SJSA1 (cell line): ENCODE measurements around the gene TMEM18. TPM values are rescaled to one million over a fixed set of nuclear protein-coding genes. Genes with fewer than 3 reads are reported as not detected.
A peak's percentile ranks its signal among the peaks of the same experiment; 100 is the strongest.

ENCODE experiments used
- DNase-seq, 2 experiments: peaks; one replicate each; pipeline ENCODE4 v3.0.0-alpha.2; 2015 to 2020; ENCODE audit warnings: low spot score in 2 of 2, low read depth in 1 of 2
- H3K27ac ChIP-seq: fragments of 250-450 bp; sonication (Bioruptor Pico); 2 replicates; pipeline ENCODE4 v1.5.1; 2020; ENCODE audit warnings: mild to moderate bottlenecking, moderate library complexity
- H3K27me3 ChIP-seq: fragments of 250-450 bp; sonication (Bioruptor Pico); replicated peaks from 2 replicates; pipeline ENCODE4 v1.5.1; 2020; ENCODE audit warnings: mild to moderate bottlenecking, moderate library complexity
- H3K36me3 ChIP-seq: fragments of 250-450 bp; sonication (Bioruptor Pico); 2 replicates; pipeline ENCODE4 v1.5.1; 2020; ENCODE audit warnings: mild to moderate bottlenecking
- H3K4me1 ChIP-seq: fragments of 250-450 bp; sonication (Bioruptor Pico); replicated peaks from 2 replicates; pipeline ENCODE4 v1.6.1; 2021; ENCODE audit warnings: mild to moderate bottlenecking
- H3K4me3 ChIP-seq: fragments of 250-450 bp; sonication (Bioruptor Pico); 2 replicates; pipeline ENCODE4 v1.5.1; 2020; ENCODE audit warnings: mild to moderate bottlenecking
- H3K9me3 ChIP-seq: fragments of 250-450 bp; sonication (Bioruptor Pico); replicated peaks from 2 replicates; pipeline ENCODE4 v1.5.1; 2020; ENCODE audit warnings: mild to moderate bottlenecking
- total RNA-seq: library from RNA; depleted of rRNA; stranded (reverse); fragments of >200 nt; shearing (Covaris generic); gene quantifications from 2 replicates; pipeline ENCODE4 v1.2.3, GENCODE V29; 2014

Gene TMEM18
- total RNA-seq, 1 experiment from 2014 or later: 45.1 TPM

DNA sequence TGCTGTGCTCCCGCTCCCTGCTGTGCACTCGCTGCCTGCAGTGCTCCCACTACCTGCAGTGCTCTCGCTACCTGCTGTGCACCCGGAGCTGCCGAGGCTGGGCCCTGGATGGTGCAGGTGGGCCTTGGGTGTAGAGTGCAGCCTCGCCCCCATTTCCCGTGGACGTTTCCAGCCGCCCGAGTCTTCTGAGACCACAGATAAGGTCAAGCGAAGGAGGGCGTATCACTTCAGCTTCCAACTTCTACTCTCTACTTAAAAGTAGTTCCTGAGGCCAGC, 15.9 kb downstream of the TMEM18 start:
- H3K36me3 ChIP-seq: peaks cover 17% of the 10 kb centered on the region
- no peaks in the 10 kb centered on the region for H3K9me3 ChIP-seq
- no peak overlapping the region for H3K27ac ChIP-seq
- no peaks in the 10 kb centered on the region for H3K4me1 ChIP-seq
- no peak for DNase-seq
- H3K4me3 ChIP-seq: no peak overlapping the region
- no peaks in the 10 kb centered on the region for H3K27me3 ChIP-seq

DNA sequence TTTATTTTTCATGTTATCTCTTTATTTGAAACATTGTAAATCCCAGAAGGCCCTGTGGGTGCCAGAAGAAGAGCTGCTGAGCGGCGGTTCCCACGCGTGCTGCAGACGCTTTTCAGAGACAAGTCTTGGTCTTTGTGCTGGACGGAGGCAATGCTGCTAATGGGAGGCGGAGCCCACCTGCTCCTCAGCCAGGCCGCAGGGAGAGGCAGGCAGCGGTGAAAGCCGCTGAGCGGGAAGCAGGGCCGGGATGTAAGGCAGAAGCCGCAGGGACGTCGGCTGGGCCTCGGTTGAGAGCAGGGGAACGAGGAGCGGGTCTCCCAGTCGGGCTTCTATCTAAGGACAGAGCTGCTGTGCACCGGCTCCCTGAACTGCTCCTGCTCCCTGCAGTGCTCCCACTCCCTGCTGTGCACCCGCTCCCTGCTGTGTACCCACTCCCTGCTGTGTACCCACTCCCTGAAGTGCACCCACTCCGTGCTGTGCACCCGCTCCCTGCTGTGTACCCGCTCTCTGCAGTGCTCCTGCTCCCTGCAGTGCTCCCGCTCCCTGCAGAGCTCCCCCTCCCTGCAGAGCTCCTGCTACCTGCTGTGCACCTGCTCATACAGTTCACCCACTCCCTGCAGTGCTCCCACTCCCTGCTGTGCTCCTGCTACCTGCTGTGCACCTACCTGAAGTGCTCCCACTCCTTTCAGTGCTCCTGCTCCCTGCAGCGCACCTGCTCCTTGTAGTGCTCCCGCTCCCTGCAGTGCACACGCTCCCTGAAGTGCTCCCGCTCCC, 16.4 kb downstream of the TMEM18 start:
- no peaks in the 10 kb centered on the region for H3K4me1 ChIP-seq
- peaks cover 12% of the 10 kb centered on the region for H3K36me3 ChIP-seq
- no peaks in the 10 kb centered on the region for H3K27me3 ChIP-seq

DNA sequence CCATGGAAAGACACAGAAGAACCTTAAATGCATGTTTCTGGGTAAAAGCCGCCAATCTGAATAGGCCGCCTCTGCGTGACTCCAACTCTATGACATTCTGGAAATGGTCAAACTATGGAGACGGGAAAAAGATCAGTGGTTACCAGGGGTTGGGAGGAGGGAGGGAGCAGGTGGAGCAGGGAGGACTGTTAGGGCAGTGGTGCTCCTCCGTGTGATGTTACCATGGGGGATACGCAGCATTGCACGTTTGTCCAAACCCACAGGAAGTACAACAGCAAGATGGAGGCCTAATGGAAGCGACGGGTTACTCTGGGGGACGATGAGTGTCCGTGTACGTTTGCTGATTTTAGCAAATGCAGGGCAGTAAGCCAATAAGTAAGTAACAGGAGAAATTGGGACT, 17.2 kb downstream of the TMEM18 start:
- no peak for DNase-seq
- no peaks in the 10 kb centered on the region for H3K9me3 ChIP-seq
- no peak overlapping the region for H3K27ac ChIP-seq
- H3K4me3 ChIP-seq: no peak overlapping the region
- H3K4me1 ChIP-seq: no peaks in the 10 kb centered on the region
- no peaks in the 10 kb centered on the region for H3K27me3 ChIP-seq
- H3K36me3 ChIP-seq: peaks cover 11% of the 10 kb centered on the region

More for the DNA sequence above, 16.4 kb downstream of the TMEM18 start:
- no peak overlapping the region for H3K27ac ChIP-seq
- no peaks in the 10 kb centered on the region for H3K9me3 ChIP-seq
- no peak overlapping the region for H3K4me3 ChIP-seq
- DNase-seq: no peak

DNA sequence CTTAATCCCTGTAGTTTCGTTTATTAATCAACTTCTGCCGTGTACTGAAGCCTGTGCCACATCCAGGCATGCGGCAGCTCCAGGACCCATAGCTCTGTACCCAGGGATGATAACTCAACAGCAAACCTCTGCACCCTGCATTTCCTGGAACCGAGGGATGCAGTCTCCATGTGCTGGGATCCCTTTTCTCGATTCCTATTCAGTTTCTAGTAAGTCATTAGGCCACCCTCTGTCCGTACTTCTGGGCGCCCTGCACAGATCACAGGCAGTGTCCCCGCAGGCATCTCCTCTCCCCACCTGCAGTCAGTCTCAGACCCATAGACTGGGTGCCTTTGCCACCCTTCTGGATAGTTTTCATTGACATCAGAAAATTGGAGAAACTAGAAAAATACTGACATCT, 18.8 kb downstream of the TMEM18 start:
- DNase-seq: no peak
- Histone ChIP-seq H3K27ac (no peak overlapping the region), H3K4me3 (no peak overlapping the region), H3K4me1 (no peaks in the 10 kb centered on the region), H3K36me3 (peaks cover 2% of the 10 kb centered on the region; the same call in 1 of the 2 replicates), H3K27me3 (no peaks in the 10 kb centered on the region), H3K9me3 (no peaks in the 10 kb centered on the region)

DNA sequence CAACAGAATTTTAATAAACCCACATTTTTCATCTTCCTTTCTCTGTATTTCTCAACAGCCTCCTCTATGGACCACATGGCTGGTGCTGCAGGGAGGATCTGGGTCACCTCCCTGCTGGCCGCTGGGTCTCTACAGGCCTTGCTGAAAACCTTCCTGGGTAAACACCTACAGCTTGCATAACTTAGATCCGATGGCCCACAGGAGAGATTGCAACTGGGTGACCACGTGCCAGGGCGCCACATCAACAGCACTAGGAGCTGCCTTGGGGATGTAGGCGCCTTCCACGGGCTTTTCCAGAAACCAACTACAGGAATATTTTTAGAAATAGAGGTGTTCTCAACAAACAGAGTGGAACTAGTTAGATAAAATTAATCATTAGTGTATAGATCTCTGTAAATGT, 19.4 kb downstream of the TMEM18 start:
- Histone ChIP-seq H3K36me3 (no peaks in the 10 kb centered on the region), H3K27ac (no peak overlapping the region), H3K4me3 (no peak overlapping the region), H3K9me3 (no peaks in the 10 kb centered on the region), H3K27me3 (no peaks in the 10 kb centered on the region), H3K4me1 (no peaks in the 10 kb centered on the region)
- DNase-seq: no peak

DNA sequence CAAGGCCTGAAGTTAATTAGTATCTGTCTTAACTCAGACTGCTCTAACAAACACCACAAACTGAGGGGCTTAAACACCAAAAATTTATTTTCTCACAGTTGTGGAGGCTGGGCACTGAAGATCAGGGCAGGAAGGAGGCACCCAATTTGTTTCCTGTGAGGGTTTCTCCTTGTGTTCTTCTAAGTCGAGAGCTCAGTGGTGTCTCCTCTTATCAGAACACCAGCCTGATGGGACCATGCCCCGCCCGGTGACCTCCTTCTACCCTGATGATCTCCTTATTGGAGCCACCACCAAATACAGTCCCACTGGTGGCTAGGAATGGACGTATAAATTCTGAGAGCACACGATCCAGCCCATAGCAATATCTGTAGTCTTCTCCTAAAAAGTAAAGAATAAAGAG, 20.5 kb downstream of the TMEM18 start:
- H3K4me3 ChIP-seq: no peak overlapping the region
- H3K27ac ChIP-seq: no peak overlapping the region
- H3K36me3 ChIP-seq: no peaks in the 10 kb centered on the region
- no peaks in the 10 kb centered on the region for H3K4me1 ChIP-seq
- no peaks in the 10 kb centered on the region for H3K9me3 ChIP-seq
- H3K27me3 ChIP-seq: no peaks in the 10 kb centered on the region
- peak in 1 of 2 experiments; percentile 21 for DNase-seq

DNA sequence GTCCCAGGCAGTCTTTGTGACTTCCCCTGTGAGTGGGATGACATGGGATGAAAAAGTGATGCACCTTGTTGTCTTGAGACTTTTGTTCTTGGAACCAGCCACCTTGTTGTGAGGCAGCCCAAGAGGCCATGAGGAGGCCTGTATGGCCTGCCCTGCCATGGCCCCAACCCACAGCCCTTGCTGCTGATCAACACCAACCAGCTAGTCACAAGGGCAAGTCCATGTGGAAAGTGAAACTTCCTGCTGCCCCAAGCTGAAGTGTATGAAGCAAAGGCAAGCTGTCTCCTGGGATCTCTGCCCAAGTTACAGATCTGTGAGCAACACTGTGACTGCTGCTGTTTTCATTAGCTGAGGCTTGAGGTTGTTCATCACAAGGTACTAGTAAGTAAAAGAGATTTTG, 21.6 kb downstream of the TMEM18 start:
- peak in 1 of 2 experiments; percentile 28 for DNase-seq
- H3K27ac ChIP-seq: no peak overlapping the region

DNA sequence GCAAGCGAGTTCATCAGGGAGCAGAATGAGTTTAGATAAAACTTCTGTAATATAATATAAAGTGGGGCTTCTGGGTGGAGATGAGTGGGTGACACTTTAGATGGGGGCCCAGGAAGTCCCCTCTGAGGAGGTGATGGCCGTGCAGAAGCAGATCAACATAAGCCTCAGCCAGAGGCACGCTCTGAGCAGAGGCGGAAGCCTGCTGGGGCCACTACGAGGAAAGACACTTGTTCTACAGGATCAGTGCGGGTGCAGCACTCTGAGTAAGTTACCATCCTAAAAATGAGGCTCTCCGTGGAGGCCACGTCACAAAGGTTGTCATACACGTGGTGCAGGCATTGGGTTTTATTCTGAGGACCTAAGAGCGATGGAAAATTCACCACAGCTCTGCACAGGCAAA, 22.3 kb downstream of the TMEM18 start:
- Histone ChIP-seq H3K27me3 (no peaks in the 10 kb centered on the region), H3K36me3 (no peaks in the 10 kb centered on the region), H3K9me3 (no peaks in the 10 kb centered on the region), H3K4me1 (no peaks in the 10 kb centered on the region), H3K4me3 (no peak overlapping the region), H3K27ac (no peak overlapping the region)
- peak in 1 of 2 experiments; percentile 16 for DNase-seq

More for the DNA sequence above, 21.6 kb downstream of the TMEM18 start:
- H3K4me3 ChIP-seq: no peak overlapping the region
- no peaks in the 10 kb centered on the region for H3K9me3 ChIP-seq
- no peaks in the 10 kb centered on the region for H3K27me3 ChIP-seq
- H3K4me1 ChIP-seq: no peaks in the 10 kb centered on the region
- H3K36me3 ChIP-seq: no peaks in the 10 kb centered on the region

DNA sequence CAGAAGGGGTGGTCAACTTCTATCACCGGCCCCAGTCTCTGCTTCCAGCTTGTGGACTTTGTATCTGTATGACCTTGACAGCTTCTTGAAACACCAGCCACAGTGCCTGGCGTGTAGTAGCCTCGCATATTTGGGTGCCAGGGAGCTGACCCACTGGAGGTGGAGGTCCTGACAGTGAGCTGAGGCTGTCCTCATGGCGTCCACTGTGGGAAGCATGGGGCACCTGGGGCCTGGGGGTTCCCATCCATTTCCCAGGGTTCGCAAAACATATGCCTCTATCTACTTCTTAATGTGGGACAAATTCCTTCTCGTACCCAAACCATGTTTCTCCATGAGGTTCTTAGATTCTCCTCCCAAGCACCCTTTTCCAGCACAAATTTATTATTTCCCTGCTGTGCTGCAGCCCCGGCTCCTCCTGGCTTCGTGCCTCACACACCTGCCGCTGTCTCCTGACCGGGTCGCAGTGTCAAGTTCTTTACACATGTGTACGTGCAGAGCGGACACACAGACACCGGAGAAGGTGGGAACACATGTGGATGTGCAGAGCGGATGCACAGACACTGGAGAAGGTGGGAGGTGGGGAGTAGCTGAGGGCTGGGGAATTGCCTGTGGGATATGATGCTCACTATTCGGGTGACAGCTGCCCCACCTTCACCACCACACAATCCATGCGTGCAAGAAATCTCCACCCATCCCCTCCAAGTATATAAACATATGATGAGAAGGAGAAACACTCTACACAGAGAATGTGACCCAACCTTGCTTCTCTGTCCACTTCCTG, 23.4 kb downstream of the TMEM18 start:
- no peak overlapping the region for H3K4me3 ChIP-seq
- no peaks in the 10 kb centered on the region for H3K27me3 ChIP-seq
- H3K9me3 ChIP-seq: no peaks in the 10 kb centered on the region
- H3K36me3 ChIP-seq: no peaks in the 10 kb centered on the region
- H3K27ac ChIP-seq: no peak overlapping the region
- no peaks in the 10 kb centered on the region for H3K4me1 ChIP-seq
- DNase-seq: peak in 1 of 2 experiments; percentile 26

DNA sequence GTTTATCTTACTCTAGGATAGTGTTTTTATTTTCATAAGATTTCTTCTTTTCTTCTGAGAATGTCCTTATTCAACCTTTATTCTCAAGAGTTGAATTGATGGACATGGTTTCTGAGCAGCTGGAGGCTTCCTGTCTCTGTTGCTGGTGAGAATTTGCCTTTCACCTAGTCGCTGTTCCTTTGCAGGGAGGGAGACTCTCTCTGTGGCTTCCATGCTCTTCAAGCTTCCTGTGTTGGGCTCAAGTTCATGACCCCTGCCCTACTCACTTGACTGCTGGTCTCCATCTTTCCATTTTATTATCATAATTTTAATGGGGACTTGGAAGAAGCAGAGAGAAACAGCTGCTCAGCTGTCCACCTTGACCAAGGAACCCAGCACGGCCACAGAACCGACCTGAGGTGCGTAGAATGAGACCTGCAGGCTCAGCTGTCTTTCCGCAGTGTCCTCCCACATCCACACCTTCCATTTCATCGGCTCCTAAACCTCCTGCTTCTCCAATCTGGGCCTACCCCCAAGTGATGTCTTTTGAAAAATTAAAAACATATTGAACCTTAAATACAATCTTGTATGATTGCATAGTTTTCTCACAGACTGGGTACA, 24.2 kb downstream of the TMEM18 start:
- peak in 1 of 2 experiments; percentile 19 for DNase-seq
- Histone ChIP-seq H3K4me1 (no peaks in the 10 kb centered on the region), H3K27ac (no peak overlapping the region), H3K27me3 (no peaks in the 10 kb centered on the region), H3K4me3 (no peak overlapping the region), H3K9me3 (no peaks in the 10 kb centered on the region), H3K36me3 (no peaks in the 10 kb centered on the region)

DNA sequence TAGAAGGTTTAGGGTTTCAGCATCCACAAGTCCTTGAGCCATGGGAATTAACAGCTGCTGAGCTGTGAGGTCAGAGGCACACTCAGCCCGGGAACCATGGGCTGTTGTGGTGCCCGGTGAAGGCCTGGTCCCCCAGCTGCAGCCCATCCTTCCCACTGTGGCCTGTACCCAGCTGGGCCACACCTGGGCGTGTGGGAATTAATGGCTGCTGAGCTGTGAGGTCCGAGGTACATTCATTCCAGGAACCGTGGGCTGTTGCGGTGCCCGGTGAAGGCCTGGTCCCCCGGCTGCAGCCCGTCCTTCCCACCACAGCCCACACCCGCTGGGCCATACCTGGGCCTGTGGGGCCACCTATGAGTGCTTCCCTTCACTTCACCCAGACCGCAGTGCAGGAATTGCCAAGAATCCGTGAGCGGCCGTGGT, 25.2 kb downstream of the TMEM18 start:
- Histone ChIP-seq H3K9me3 (no peaks in the 10 kb centered on the region), H3K27ac (no peak overlapping the region), H3K36me3 (no peaks in the 10 kb centered on the region), H3K4me3 (no peak overlapping the region), H3K4me1 (no peaks in the 10 kb centered on the region), H3K27me3 (peaks cover 3% of the 10 kb centered on the region; the same call in 1 of the 2 replicates)
- DNase-seq: peak in 1 of 2 experiments; percentile 25

DNA sequence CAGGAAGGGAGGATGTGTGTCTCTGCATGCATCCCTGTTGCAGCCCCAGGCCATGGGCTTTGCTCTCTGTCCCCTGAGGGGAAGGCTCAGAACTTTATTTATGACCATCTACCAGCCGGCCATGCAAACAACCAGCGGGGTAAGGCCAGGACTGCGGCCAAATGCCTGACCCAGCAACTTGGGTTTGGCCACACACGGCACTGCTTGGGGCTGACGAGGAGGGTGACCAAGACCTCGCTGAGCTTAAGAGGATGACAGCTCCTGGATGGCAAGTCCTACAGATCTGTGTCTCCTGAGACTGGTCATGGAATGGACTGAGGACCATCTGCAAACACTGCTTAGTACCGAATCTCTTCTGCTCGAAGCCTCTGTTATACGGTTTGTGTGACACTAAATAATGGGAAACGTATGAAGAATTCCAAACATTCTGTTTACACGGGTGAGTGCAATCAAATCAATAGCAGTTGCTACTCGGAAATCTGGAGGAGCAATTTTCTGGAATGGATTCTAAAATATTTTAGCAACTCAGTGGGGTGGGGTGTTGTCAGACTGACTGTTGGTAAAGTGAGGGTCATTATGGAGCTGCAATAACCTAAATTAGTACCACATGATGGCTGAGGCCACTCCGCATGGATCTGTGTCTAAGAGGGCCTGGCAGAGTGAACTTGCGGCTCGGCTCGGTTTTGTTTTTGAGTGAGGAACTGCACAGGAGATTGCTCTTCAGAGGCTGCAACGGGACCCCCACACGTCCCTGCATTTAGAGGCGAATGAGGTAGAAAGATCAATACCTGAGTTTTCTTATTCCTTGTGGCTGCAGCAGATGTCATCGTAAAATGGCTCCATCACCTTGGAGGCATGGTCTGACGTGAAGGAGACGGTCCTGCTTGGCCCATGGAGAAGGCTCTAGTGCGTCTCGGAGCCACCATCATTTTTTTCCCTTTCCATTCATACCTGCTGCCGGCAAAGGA, 26.6 kb downstream of the TMEM18 start:
- Histone ChIP-seq H3K4me1 (no peaks in the 10 kb centered on the region), H3K27me3 (peaks cover 9% of the 10 kb centered on the region), H3K4me3 (no peak overlapping the region), H3K9me3 (no peaks in the 10 kb centered on the region), H3K27ac (no peak overlapping the region), H3K36me3 (no peaks in the 10 kb centered on the region)
- peak in 1 of 2 experiments; percentile 33 for DNase-seq
